Measurements from ENCODE around the gene CABCOCO1. TPM values are rescaled to one million over a fixed set of nuclear protein-coding genes. Genes with fewer than 3 reads are reported as not detected.

Gene CABCOCO1
- total RNA-seq, 4 donors from 2014 or later = not detected

GRCh38 chr10:61750943-61751471 is 88.3 kb downstream of the CABCOCO1 start:
- DNase-seq (ENCODE audit: low spot score in 2 of 2) = peak; percentile 23 to 49
- H3K4me3 ChIP-seq = no peak overlapping the region
- H3K27ac ChIP-seq = peak overlapping the region in 1 of 4 donors; percentile 36
- peaks cover 0 to 18% (median 8%) of the 10 kb centered on the region in 4 donors for H3K4me1 ChIP-seq
- no peaks in the 10 kb centered on the region for H3K27me3 ChIP-seq
- WGBS, 2 donors = 69 to 87% methylated on average over 6 of the region's 6 CpGs
- H3K9me3 ChIP-seq = no peaks in the 10 kb centered on the region
- H3K36me3 ChIP-seq = no peaks in the 10 kb centered on the region
- TF ChIP-seq EP300 (IDR thresholded peaks at IDR 0.05) (no peak), POLR2A (IDR thresholded peaks at IDR 0.05) (no peak), CTCF (IDR thresholded peaks at IDR 0.05) (peak; percentile 39 to 67 (median 53))

DNA sequence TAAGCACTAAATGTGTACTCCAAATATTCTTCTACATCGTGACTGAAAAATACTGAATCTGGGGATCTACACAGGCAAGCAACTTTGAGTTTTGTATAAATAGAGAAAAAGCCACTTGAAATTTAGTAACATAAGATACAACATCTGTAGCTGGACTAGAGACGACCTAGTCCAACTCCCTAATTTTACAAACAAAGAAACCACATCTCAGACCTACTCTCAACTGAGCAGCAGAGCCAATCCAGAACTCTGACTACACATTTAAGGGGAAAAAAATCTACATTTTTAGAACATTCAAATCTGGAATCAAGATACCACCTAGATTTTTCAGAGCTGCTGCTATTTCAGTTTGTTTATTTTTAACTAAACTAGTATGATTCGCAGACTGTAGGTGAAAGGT is 88.9 kb downstream of the CABCOCO1 start:
- H3K27me3 ChIP-seq = no peaks in the 10 kb centered on the region
- H3K36me3 ChIP-seq = no peaks in the 10 kb centered on the region
- H3K4me1 ChIP-seq = peaks cover 0 to 18% (median 8%) of the 10 kb centered on the region in 4 donors
- 75 to 76% methylated on average over 3 of the region's 3 CpGs for WGBS, 2 donors
- H3K4me3 ChIP-seq = no peak overlapping the region
- no peak for DNase-seq (ENCODE audit: low spot score in 2 of 2)
- H3K9me3 ChIP-seq = no peaks in the 10 kb centered on the region
- no peak for TF ChIP-seq EP300 (IDR thresholded peaks at IDR 0.05)
- TF ChIP-seq CTCF (IDR thresholded peaks at IDR 0.05) = no peak
- no peak for TF ChIP-seq POLR2A (IDR thresholded peaks at IDR 0.05)
- peak overlapping the region in 2 of 4 donors; percentile 24 to 36 for H3K27ac ChIP-seq

DNA sequence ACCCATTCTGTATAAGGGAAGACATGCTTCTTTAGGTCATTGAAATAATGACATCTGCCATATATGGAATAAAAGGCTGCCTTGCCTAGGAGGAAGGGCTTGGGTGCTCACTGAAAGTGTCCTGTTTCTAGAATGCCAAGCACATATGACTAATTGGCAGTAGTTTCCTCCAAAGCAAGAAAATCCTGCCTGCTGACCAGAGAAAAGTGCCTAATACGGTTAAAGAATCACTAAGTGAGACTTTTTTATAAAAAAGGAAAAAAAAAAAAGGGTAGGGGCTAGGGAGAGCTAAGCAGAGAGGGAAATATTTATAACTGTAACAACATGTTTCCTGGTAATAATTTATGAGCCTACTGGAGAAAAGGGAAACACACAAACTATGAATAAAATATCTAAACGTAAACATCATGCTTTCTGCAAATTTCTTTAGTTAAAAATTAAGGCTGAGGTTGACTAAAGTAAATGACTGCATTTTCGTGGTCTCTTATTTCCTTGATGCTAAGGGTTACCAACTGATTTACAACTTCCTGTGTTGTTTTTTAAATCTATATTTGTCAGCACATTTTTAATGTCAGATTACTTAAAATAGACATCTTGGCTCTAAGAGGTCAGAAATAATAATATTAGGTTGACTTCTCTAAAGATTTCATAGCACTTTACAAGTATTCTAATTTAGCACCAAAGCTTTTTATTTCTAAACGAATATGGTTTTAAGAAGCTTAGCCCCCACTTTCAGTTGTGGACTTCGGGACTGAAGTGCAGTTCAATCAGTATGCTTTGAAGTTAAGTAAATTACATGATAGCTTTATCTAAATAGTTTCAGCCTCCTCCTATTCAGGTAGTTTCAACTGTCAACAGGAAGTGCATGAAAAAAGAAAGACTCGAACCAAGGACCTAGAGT is 89.6 kb downstream of the CABCOCO1 start:
- Histone ChIP-seq H3K36me3 (no peaks in the 10 kb centered on the region), H3K4me1 (peaks cover 0 to 22% (median 8%) of the 10 kb centered on the region in 4 donors), H3K27ac (peak overlapping the region in 1 of 4 donors; percentile 24), H3K4me3 (no peak overlapping the region), H3K9me3 (no peaks in the 10 kb centered on the region), H3K27me3 (no peaks in the 10 kb centered on the region)
- TF ChIP-seq POLR2A (IDR thresholded peaks at IDR 0.05) (no peak), CTCF (IDR thresholded peaks at IDR 0.05) (no peak), EP300 (IDR thresholded peaks at IDR 0.05) (no peak)
- WGBS, 2 donors = 58 to 68% methylated on average over 6 of the region's 6 CpGs
- no peak for DNase-seq (ENCODE audit: low spot score in 2 of 2)

- Histone ChIP-seq H3K27me3 (no peaks in the 10 kb centered on the region), H3K27ac (no peak overlapping the region), H3K36me3 (no peaks in the 10 kb centered on the region), H3K9me3 (no peaks in the 10 kb centered on the region), H3K4me3 (no peak overlapping the region), H3K4me1 (peaks cover 0 to 25% (median 8%) of the 10 kb centered on the region in 4 donors)
- 86 to 90% methylated on average over 3 of the region's 3 CpGs for WGBS, 2 donors
- DNase-seq (ENCODE audit: low spot score in 2 of 2) = no peak
- TF ChIP-seq POLR2A (IDR thresholded peaks at IDR 0.05) (no peak), CTCF (IDR thresholded peaks at IDR 0.05) (no peak), EP300 (IDR thresholded peaks at IDR 0.05) (no peak)
These were observed 90.7 kb downstream of the CABCOCO1 start for GRCh38 chr10:61753453-61753852.
